T-helper 1 cell (primary cell): Measurements from ENCODE around the gene KIAA0408.
A peak's percentile ranks its signal among the peaks of the same experiment; 100 is the strongest.

ENCODE experiments used
- DNase-seq, 5 donors: peaks; one replicate each; pipeline ENCODE4 v3.0.0-alpha.2; 2012 to 2020
- total RNA-seq, 4 donors: gene quantifications; one replicate each; lab custom pipeline; 2026; lab: John Stamatoyannopoulos, UW

Gene KIAA0408
- 0 to 0.15 (median 0.08) reads per million in 4 donors for total RNA-seq

GRCh38 chr6:127459231-127459641, at the start of gene KIAA0408:
KIAA0408 (minus strand) TSS chr6:127459389; CDS start chr6:127453981, 5,408 bp downstream.
- DNase-seq: no peak

DNA sequence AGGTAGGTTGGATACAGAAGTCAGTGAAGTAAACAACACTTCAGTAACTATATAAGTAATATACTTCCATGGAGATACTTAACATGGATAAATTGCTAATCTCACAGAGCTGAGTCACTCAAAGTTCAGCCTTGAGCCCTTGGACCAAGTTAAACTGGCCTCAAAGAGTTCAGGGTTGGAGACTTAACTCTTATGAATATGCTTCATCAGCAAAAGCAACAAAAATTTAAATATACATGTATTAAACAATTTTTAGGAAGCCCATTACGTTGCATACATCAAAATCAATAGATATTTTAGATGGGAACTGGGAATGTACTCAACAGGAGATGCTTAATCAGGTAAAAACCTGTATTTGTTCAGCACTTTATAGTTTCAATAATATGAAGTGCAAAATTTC, 47.7 kb upstream of the KIAA0408 start:
- DNase-seq: no peak

GRCh38 chr6:127503022-127503421, 43.8 kb upstream of the KIAA0408 start:
- no peak for DNase-seq

DNA sequence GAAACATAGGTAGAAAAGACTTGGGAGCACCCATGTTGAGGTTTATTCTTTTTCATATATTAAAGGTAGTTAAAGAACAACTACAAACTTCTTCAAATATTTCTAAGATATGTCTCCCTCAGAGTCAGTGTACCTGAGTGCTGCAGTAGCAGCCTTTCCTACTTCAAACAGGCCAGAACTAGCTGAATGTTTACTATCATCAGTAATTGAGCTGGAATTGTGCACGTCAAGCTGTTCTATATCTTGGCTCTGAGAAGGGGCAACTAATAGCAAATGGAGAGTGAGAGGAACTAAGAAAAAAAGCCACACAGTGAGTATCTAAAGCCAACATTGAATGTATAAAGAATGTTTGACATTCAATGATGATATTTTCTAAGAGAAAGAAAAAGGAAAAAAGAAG, 38.2 kb upstream of the KIAA0408 start:
- no peak for DNase-seq

GRCh38 chr6:127496471-127496870, 37.3 kb upstream of the KIAA0408 start:
- no peak for DNase-seq

DNA sequence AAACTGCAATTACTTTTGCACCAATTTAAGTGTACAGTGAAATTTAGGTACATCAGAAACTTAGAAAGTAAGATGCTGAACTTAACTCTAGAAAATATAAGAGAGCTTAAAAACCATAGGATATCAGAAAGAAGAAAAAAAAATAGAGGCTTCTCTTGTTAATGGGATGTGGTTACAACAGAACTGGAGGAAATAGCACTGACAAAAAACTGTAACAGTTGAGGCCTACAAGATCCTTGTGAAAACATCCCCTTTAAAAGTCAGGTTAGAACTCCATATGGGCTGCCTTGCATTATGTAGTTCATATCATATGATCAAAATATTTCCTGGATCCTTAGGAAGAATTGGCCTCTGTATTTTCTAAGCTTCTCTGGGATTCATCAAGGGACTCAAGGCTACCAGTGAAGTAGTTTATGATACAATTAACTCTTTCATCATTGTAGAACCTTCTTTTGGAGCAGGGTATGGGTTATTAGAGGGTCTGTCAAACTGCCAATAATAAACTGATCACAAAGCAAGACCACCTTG, 35.1 kb upstream of the KIAA0408 start:
- DNase-seq: peak in 1 of 5 donors; percentile 33

GRCh38 chr6:127489248-127489647, 30.1 kb upstream of the KIAA0408 start:
- DNase-seq: no peak

GRCh38 chr6:127486934-127487333, 27.7 kb upstream of the KIAA0408 start:
- DNase-seq: no peak

GRCh38 chr6:127484212-127484863, 25.1 kb upstream of the KIAA0408 start:
- DNase-seq: peak in 1 of 5 donors; percentile 82

DNA sequence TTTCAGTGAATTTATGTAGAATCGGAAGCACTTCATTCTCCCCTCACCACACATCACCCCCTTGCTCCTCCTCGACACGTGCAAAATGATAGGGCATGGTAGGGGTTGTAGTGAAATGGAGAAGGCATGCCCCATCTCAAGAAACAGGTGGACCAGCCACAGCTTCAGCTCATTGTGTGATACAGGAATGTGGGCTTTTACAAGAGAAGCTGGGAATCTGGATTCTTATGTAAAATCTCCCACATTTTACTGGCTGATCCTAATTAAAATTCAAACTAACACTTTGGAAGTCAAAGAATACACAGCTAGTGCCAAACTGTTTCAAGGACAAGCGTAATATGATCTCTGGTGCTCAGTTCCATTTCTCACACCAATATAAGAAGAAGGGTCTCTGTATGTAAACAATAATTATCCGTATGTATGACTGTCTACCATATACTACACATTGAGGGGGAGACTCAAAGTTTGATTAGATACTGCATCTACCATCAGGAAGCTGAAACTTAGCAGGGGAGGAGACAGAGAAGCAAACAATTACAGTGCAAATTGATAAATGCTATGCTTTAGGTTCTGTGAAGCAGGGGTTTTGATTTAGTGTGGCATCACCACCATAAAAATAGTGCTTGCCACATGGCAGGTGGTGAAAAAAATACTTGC, 24.3 kb upstream of the KIAA0408 start:
- no peak for DNase-seq

- no peak for DNase-seq
These were observed 23.1 kb upstream of the KIAA0408 start for GRCh38 chr6:127482325-127482724.

- no peak for DNase-seq
These were observed 22.4 kb upstream of the KIAA0408 start for GRCh38 chr6:127481628-127482027.

- no peak for DNase-seq
These were observed 21.9 kb upstream of the KIAA0408 start for GRCh38 chr6:127481111-127481510.

- DNase-seq: no peak
These were observed 18.5 kb upstream of the KIAA0408 start for GRCh38 chr6:127477658-127478057.

DNA sequence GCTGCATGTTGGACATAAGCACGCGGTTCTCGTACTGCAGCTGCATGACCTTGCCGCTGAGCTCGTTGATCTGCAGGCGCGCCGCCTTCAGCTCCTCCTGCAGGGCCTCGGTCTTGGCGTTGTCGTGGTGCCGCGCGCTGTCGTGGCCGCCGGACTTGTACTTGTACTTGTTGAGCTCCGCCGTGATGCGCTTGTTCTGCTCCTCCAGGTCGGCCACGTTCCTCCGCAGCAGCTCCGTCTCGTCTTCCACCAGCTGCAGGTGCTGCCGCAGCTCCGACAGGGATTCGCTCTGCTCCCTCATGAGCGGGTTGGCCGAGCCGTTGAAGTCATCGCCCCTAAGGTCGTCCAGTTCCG, 16.6 kb upstream of the KIAA0408 start:
- no peak for DNase-seq

GRCh38 chr6:127475135-127475822, 16.1 kb upstream of the KIAA0408 start:
- no peak for DNase-seq

DNA sequence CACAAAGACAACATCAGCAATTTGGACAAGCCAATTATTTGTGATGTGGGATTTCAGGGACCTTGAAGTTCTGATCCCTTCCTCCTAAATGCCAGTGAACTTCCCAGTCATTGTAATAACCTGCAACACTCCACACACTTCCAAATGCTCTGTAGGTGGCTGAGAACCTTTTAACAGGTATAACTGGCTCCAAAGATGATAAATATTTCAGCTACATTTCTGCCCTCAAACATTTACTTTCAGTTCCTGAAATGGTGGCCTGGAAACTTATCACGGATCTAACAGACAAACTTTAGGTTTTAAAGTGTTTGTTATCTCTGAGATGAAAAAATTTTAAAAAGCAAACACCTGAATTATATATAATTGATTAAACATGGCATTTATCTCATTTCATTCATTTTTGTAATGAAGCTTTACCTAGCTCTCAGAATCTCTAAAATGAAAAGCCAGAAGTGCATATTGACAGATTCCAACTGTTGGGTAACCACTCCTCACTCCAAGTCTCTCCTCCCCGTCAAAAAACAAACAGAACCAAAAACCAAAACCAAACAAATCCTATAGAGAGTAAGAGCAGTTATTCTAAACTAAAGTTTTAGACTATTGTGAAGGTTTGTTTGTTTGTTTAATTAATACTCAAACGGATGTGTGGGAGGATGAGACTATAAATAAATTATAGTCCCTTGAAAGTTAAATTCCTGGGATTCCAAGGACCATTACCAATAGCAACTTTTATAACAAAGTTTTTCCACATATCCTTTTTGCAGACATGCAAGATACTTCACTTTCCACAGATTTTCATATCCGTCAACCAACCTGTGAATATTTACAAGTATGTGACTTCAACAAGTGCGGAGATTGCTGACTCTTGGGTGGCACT, 12.4 kb upstream of the KIAA0408 start:
- DNase-seq: no peak

DNA sequence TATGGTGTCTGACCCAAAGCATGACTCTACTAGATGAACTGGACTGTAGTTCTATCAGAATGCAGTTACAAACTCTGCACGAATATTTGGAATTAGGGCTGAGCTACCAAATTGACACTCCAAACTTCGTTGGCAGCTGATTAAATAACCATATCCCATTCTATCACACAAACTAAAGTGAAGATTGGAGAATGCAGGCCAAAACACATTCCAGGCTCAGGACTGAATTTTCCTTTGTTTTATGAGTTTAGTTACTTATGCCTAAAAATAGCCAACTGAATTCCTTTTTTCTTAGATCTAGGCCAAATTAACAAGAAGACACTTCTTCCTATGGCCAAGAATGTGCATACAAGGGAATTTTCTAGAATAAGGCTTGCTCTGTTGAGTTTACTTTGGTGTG, 9.7 kb upstream of the KIAA0408 start:
- DNase-seq: no peak

DNA sequence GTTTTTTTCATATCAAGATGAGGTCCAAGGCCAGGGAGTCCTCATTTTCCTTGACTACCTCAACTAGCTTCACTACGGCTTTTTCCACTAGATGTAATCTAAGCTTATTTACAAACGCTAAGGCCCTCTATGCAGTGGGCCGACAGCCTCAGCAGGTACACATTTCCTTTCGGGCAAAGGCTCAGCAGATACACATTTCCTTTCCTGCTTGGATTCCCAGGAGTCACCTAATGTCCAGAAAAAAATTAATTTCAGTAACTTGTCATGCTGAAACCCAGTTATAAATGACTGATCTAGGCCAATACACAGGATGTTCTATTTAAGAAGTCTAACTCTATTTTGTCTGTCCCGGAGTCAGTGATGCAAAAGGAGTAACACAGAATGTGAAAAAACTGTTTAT, 7.2 kb upstream of the KIAA0408 start:
- no peak for DNase-seq

DNA sequence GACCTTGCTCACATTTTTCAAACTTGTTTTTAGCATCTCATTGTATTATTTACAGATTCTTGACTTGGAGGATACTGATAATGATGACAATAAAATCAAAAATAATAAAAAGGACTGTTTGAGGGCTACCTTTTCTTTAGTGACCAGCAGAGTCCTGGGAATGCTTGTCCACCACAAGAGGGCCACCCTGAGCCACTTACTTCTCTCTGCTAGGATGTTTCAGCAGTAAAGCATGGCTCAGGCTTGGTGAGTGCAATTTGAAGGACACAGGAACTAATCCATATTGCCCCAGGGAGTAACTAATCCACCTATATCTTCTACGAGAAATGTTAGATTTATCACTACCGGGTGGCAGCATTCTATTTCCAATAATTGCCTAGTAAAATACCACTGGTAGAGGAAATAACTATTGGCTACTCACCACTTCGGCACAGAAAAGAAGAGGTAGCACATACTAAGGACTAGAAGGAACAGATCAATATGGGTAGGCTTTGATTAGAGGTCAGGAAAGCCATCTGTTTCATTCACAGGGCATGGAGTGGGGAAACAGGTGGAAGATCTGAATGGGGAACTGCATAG, 5.8 kb upstream of the KIAA0408 start:
- DNase-seq: peak; percentile 13 to 57 (median 34)

DNA sequence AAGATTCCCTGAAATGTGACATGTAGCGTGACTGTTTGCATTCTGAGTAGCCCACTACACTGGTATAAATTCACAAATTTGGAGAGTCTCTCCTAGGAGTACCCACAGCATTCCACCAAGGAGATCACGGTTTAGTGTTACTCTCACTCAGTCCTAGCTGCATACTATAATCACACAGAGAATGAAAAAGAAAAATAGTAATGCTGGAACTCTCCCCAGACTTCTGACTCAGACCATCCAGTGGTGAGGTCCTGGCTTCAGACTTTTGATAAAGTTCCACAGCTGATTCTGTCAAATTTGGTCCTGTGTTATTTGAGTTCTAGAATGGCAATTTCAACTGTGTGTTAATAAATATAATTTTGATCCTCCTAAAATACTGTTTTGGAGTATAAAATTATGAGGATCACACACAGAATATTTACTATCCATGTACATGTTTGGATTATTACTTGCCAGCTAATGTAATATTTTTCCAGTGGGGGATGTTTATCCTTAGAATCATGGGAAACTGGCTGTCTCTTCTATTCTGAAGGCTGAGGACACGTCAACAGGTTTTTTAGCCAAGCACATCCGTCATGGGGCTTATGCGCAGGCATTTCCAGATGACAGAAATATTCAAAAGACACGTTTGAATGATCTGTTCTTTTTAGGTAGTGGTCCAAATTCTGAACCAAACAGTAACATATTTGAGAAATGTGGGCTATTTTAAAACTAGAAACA, 5.1 kb upstream of the KIAA0408 start:
- DNase-seq: no peak

- no peak for DNase-seq
These were observed 3.9 kb upstream of the KIAA0408 start for GRCh38 chr6:127463056-127463455.
